GM23248 (cell line): ENCODE results near the gene CCDC69.

ENCODE experiments used
- EZH2 ChIP-seq: fragments of 200-600 bp; sonication (generic); IDR thresholded peaks from 2 replicates; pipeline ENCODE4 v1.6.1; 2018; ENCODE audit warnings: antibody characterized with exemption, mild to moderate bottlenecking; ENCODE audit not compliant: insufficient read depth, poor library complexity, severe bottlenecking
- EZH2phosphoT487 ChIP-seq: fragments of 200-600 bp; sonication (generic); IDR thresholded peaks from 2 replicates; pipeline ENCODE4 v1.6.1; 2018; ENCODE audit warnings: antibody characterized with exemption, moderate library complexity, mild to moderate bottlenecking, low read depth; ENCODE audit not compliant: insufficient read depth

GRCh38 chr5:151258816-151259215 lies 34.9 kb upstream of the CCDC69 start:
- no peak for TF ChIP-seq EZH2
- no peak for TF ChIP-seq EZH2phosphoT487
